ENCODE results near the gene HSPA1A. TPM values are rescaled to one million over a fixed set of nuclear protein-coding genes. Genes with fewer than 3 reads are reported as not detected.

The HSPA1A gene
- 99.6 and 108 TPM in 2 replicates for total RNA-seq (2014; rRNA removed; shearing (Covaris generic))
- polyA plus RNA-seq (2015; cell fraction: cytosol; rRNA removed) = 21.7 and 29.8 TPM in 2 replicates
- 65.3 and 67.2 TPM in 2 replicates for polyA plus RNA-seq (2015; cell fraction: nucleus; rRNA removed)

- peak; percentile 97 for DNase-seq (ENCODE audit: low read depth)
These were observed at the start of gene HSPA1A, which contains the start of gene HSPA1L for GRCh38 chr6:31815025-31815838. HSPA1A (plus strand) TSS chr6:31815543; CDS start chr6:31815757, 214 bp downstream. HSPA1L (minus strand) TSS chr6:31815283; CDS start chr6:31811972, 3,311 bp downstream.

- DNase-seq (ENCODE audit: low read depth) = no peak
These were observed 49.8 kb upstream of the HSPA1A start for GRCh38 chr6:31765559-31765909.

GRCh38 chr6:31765910-31766794, 49.2 kb upstream of the HSPA1A start:
- no peak for DNase-seq (ENCODE audit: low read depth)

GRCh38 chr6:31767096-31767645, 48.2 kb upstream of the HSPA1A start:
- no peak for DNase-seq (ENCODE audit: low read depth)

- no peak for DNase-seq (ENCODE audit: low read depth)
These were observed 46.7 kb upstream of the HSPA1A start for GRCh38 chr6:31768363-31769257.

- peak; percentile 66 for DNase-seq (ENCODE audit: low read depth)
These were observed 45.5 kb upstream of the HSPA1A start for GRCh38 chr6:31769684-31770371.

- no peak for DNase-seq (ENCODE audit: low read depth)
These were observed 44.5 kb upstream of the HSPA1A start for GRCh38 chr6:31770860-31771259.

- DNase-seq (ENCODE audit: low read depth) = no peak
These were observed 43.4 kb upstream of the HSPA1A start for GRCh38 chr6:31771992-31772358.

- DNase-seq (ENCODE audit: low read depth) = no peak
These were observed 40.2 kb upstream of the HSPA1A start for GRCh38 chr6:31775184-31775583.

GRCh38 chr6:31775633-31776484, 39.5 kb upstream of the HSPA1A start:
- DNase-seq (ENCODE audit: low read depth) = no peak

GRCh38 chr6:31776485-31776988, 38.8 kb upstream of the HSPA1A start:
- DNase-seq (ENCODE audit: low read depth) = no peak

- peak; percentile 87 for DNase-seq (ENCODE audit: low read depth)
These were observed 38.2 kb upstream of the HSPA1A start, which contains the start of gene VWA7 for GRCh38 chr6:31776989-31777666. VWA7 (minus strand) TSS chr6:31777328; CDS start chr6:31776779, 549 bp downstream.

- no peak for DNase-seq (ENCODE audit: low read depth)
These were observed 37.7 kb upstream of the HSPA1A start for GRCh38 chr6:31777667-31778050.

- DNase-seq (ENCODE audit: low read depth) = no peak
These were observed 37.1 kb upstream of the HSPA1A start for GRCh38 chr6:31778193-31778592.

GRCh38 chr6:31778999-31779885, 36.1 kb upstream of the HSPA1A start:
- DNase-seq (ENCODE audit: low read depth) = no peak

- DNase-seq (ENCODE audit: low read depth) = no peak
These were observed 35.4 kb upstream of the HSPA1A start for GRCh38 chr6:31779908-31780307.
